Measurements from ENCODE around the gene GALNS.

DNA sequence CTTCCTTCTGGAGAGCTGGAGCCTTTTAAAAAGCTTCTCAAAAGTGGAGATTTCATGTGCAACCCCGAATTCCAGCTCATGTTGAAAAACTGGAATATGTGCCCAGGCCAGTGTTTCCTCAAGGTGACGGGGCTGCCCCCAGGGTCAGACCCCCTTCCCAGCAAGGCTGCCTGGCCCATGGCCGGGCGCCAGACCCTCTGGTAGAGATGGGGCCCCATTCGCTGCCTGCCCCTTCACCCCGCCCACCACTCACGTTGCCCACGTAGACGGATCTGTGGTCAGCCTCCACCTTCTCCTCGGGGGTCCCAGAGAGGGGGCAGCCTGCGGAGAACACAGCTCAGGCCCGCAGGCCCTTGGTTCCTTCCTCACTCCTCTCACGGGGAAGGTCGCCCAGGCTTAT lies 8.6 kb upstream of the GALNS start:
- TF ChIP-seq CTCF (IDR thresholded peaks at IDR 0.05) (no peak), POLR2A (IDR thresholded peaks at IDR 0.05) (no peak)
